Brain microvascular endothelial cell (primary cell): ENCODE data around the gene DPEP1.

Source experiments
- DNase-seq: peaks from one replicate; pipeline ENCODE4 v3.0.0-alpha.2; 2020
- H3K27ac ChIP-seq: fragments of 250-450 bp; sonication (Bioruptor Pico); 2 replicates; pipeline ENCODE4 v1.5.1; 2020; ENCODE audit warnings: mild to moderate bottlenecking, moderate library complexity
- H3K27me3 ChIP-seq: fragments of 250-450 bp; sonication (Bioruptor Pico); replicated peaks from 2 replicates; pipeline ENCODE4 v1.5.1; 2020; ENCODE audit warnings: mild to moderate bottlenecking
- H3K36me3 ChIP-seq: fragments of 250-450 bp; sonication (Bioruptor Pico); replicated peaks from 2 replicates; pipeline ENCODE4 v1.5.1; 2020; ENCODE audit warnings: mild to moderate bottlenecking
- H3K4me3 ChIP-seq: 2 replicates; pipeline ENCODE4 v1.5.1; 2011; ENCODE audit warnings: low read depth, mild to moderate bottlenecking, control low read depth, low read length, moderate library complexity
- in situ Hi-C: cut with HindIII; loops from 2 replicates; pipeline ENCODE4 v1.10.0; 2017; ENCODE audit warnings: low sequenced_read_pairs, low pct_ligation_motif_present
- TF ChIP-seq, protein P1 (sequence below): IDR thresholded peaks from 2 replicates; pipeline ENCODE4 v1.5.1; 2011; ENCODE audit warnings: low read depth, mild to moderate bottlenecking, moderate library complexity, low read length, control low read depth, inconsistent platforms; ENCODE audit errors: missing control alignments

DPEP1 gene

DNA sequence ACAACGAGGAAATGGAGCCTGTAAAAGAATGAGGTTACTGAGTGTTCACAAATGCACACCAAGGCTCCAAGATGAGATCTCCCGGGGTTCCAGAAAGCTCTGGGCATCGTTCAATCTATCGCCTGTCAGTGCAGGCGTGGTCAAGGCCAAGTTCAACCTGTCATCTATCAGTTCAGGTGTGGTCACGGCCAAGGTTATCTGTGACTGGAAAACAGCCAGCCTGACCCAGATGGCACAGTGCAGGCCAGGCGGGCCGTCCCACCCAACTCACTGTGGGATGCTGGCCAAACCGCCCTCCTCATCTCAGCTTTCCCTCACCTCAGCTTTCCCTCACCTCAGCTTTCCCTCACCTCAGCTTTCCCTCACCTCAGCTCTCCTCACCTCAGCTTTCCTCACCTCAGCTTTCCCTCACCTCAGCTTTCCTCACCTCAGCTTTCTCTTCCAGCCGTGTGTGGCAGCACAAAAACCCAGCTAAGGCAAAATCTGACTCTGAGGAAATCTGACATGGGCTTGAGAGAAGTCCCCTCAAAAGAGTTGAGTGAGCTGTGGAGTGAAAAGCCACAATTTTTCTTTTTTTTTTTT lies 41.7 kb downstream of the DPEP1 start:
- Histone ChIP-seq H3K27ac (no peak overlapping the region), H3K27me3 (no peaks in the 10 kb centered on the region), H3K36me3 (peaks cover 13% of the 10 kb centered on the region), H3K4me3 (no peak overlapping the region)
- TF ChIP-seq, protein P1, sequence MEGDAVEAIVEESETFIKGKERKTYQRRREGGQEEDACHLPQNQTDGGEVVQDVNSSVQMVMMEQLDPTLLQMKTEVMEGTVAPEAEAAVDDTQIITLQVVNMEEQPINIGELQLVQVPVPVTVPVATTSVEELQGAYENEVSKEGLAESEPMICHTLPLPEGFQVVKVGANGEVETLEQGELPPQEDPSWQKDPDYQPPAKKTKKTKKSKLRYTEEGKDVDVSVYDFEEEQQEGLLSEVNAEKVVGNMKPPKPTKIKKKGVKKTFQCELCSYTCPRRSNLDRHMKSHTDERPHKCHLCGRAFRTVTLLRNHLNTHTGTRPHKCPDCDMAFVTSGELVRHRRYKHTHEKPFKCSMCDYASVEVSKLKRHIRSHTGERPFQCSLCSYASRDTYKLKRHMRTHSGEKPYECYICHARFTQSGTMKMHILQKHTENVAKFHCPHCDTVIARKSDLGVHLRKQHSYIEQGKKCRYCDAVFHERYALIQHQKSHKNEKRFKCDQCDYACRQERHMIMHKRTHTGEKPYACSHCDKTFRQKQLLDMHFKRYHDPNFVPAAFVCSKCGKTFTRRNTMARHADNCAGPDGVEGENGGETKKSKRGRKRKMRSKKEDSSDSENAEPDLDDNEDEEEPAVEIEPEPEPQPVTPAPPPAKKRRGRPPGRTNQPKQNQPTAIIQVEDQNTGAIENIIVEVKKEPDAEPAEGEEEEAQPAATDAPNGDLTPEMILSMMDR: no peak
- in situ Hi-C loops: no loop called here
- DNase-seq: no peak

DNA sequence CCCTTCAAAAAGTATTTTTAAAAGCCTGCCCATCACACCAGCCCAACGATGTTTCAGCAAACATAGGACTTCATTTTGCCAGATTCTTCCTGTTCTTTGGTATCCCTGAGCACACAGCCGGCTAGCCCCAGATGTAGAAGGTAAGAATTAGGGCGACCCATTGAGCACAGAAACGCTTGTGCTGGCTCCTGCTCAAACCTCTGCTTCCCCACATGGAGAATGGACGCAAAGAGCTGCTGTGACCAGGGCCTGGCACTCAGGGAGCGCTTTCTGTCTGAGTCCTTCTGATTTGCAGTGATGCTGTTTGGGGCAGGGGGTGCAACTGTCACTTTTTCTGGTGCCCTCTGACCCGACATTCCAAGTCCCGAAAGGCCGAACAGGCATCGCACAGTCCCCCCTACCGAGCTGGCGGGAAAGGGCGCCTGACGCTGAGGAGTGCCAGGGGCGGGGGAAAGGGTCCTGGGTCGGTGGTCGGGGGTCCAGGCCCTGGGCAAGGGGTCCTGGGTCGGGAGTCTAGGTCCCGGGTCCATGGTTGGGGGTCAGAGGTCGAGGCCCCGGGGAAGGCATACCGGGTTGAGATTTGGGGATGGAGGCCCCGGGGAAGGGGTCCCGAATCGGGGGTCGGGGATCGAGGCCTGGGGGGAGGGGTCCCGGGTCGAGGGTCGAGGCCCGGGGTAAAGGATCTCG lies 43.1 kb downstream of the DPEP1 start:
- H3K27ac ChIP-seq: no peak overlapping the region
- H3K36me3 ChIP-seq: peaks cover 12% of the 10 kb centered on the region
- in situ Hi-C loops: no loop called here
- no peak for DNase-seq
- TF ChIP-seq, protein P1: no peak
- H3K27me3 ChIP-seq: no peaks in the 10 kb centered on the region
- H3K4me3 ChIP-seq: peak overlapping the region; percentile 97

DNA sequence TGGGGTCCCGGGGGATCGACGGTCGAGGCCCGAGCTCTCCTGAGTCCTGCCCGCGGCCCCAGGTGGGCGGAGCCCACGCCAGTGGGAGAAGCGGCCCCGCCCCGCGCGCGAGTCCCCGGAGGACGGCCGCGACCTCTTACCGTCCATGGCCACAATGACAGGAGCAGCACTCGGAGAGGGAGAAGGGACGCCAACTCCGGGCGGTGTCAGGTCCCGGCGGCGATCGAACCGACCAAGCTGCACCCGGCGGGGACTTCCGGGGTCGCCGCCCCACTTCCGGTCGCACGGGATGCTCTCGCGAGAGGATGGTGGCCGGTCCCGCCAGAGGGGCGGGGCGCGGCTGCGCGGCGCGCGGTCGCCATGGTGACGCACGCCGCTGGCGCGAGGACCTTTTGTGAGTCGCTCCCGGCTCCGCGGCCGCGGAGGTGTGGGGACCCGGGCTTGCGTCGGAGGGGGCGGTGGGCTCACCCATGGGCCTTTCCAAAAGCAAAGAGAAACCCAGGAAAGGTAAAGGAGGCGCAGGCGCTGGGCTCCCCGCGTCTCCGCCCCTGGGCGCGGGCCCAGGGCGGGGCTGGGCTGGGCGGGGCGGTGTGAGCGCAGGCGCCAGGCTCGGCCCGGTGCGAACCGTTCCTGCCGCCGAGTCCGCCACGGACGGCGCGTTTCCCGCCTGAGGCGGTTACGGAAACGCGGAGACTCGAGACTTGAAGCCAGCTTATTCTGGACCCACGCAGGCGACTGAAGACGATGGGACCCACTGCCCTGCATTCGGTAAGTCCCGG lies 44.2 kb downstream of the DPEP1 start, which contains the start of the genes CHMP1A and SPATA33:
CHMP1A (minus strand) TSS at position 267 of the 779 bp plus-strand sequence; CDS start at position 147, 120 bp downstream.
SPATA33 (plus strand) TSS at position 395 of the 779 bp plus-strand sequence; CDS start at position 471, 76 bp downstream.
- H3K27me3 ChIP-seq: no peaks in the 10 kb centered on the region
- TF ChIP-seq, protein P1: no peak
- in situ Hi-C loops: no loop called here
- DNase-seq: peak; percentile 72
- H3K27ac ChIP-seq: peak within 1 kb of the TSS; percentile 72
- H3K4me3 ChIP-seq: peak within 1 kb of the TSS; percentile 97
- peaks cover 16% of the 10 kb centered on the region for H3K36me3 ChIP-seq

DNA sequence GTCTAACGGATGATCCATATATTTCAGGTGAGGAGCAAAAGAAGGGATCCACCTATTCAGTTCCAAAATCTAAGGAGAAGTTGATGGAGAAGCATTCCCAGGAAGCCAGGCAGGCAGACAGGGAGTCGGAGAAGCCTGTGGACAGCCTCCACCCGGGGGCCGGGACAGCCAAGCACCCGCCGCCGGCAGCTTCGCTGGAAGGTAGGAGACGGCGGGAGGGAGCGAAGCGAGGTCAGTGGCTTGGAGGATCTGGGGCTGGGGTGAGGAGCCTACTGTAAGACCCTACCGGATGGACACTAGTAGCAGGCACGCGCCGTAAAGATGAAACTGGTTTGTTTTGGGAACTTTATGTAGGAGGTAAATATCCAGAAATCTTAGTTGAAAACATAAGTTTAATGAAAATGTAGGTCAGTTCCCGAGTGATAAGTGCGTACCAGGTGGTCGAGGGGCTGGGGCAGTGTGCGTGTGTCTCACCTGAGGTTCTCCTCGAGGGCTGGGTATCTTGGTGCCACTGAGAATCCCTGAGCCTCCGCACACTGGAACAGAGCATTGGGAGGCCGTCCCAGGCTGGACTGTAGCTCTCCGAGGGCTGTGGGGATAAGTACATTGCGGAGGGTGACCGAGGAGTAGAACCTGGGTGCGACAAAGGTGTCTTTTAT lies 44.9 kb downstream of the DPEP1 start:
- H3K4me3 ChIP-seq: peak overlapping the region; percentile 97
- TF ChIP-seq, protein P1: no peak
- peak overlapping the region; percentile 72 for H3K27ac ChIP-seq
- peaks cover 20% of the 10 kb centered on the region for H3K36me3 ChIP-seq
- in situ Hi-C loops: no loop called here
- H3K27me3 ChIP-seq: no peaks in the 10 kb centered on the region
- no peak for DNase-seq

DNA sequence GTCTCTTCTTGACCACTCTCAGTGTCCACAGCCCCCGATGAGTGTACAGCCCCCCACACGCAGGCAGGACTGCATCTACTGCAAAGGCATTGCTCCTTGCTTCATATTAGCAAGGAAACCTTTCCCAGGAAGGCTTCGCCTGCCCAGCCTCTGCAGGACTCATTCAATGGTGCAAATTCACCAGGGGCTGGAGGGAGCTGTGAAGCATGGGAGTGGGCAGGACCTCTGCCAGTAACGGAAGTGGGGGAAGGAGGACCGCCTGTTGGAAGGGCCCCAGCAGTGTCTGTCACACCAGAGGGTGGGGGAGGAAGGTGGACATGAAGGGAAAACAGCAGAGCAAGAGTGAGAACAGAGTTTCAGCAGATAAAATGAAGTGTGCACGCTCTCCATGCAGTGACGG lies 46.7 kb downstream of the DPEP1 start:
- in situ Hi-C loops: no loop called here

More for the DNA sequence above, 46.7 kb downstream of the DPEP1 start:
- no peak overlapping the region for H3K4me3 ChIP-seq
- H3K27ac ChIP-seq: no peak overlapping the region
- H3K36me3 ChIP-seq: peaks cover 24% of the 10 kb centered on the region
- H3K27me3 ChIP-seq: no peaks in the 10 kb centered on the region
- no peak for DNase-seq
- TF ChIP-seq, protein P1: no peak
